ENCODE data around the gene NTM.

Gene NTM

DNA sequence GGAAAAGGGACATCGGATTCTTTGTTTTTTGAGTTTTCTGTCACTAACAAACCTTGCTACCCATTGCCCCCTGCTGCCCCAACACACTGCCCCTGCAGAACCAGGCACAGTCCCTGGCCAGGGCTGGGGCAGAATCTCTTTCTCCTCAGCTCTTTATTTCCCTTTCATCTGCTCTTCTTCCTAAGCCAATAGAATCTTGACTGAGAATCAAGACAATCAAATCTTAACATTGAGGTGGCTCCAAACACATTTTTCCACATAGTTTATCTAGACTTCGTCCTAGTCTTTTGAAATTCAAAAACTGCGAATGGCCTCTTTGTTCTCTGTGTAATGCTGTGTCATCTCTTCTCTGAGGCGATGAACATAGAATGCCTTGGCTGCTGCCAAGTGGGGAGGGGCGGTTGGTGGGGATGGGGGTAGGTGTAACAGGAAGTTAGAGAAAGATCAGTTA lies 16.1 kb upstream of the NTM start:
- DNase-seq (ENCODE audit: insufficient read length, low spot score) (no peak), FAIRE-seq (no peak)
- no peak for TF ChIP-seq CTCF (IDR thresholded peaks at IDR 0.05; ENCODE audit: insufficient read depth, missing control alignments)

GRCh38 chr11:131356206-131356605 lies 14.2 kb upstream of the NTM start:
- no peak for DNase-seq (ENCODE audit: insufficient read length, low spot score)

DNA sequence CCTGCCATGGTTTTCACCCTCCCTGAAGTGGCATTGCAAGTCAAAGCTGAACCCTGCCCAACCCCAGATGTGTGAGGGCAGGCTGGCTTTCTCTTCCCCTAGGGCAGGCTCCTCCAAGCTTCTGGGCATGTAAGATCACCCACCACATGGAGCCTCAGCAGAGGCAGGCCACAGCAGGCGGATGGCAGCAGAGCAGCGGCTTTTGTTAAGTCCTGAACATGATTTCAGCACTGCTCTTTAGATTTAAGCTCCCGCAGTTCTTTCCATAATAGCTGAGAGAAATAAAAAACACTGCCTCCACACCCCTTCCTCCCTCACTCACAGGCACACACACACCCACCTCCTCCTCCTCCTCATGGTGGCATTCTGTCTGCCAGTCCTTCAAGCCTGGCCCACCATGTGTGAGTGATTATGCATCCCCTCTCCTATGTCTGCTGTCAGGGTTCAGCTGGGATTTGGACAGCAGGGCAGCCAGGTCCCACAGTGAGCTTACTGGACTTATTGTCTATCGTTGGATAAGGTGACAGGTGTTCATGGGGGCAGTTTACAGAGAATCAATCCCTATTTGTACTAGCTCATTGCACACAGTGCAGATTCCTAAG lies 5.0 kb upstream of the NTM start:
- no peak for DNase-seq (ENCODE audit: insufficient read length, low spot score)
- no peak for TF ChIP-seq CTCF (IDR thresholded peaks at IDR 0.05; ENCODE audit: insufficient read depth, missing control alignments)
- no peak for FAIRE-seq

More at GRCh38 chr11:131356206-131356605, 14.2 kb upstream of the NTM start:
- FAIRE-seq: no peak
- no peak for TF ChIP-seq CTCF (IDR thresholded peaks at IDR 0.05; ENCODE audit: insufficient read depth, missing control alignments)

DNA sequence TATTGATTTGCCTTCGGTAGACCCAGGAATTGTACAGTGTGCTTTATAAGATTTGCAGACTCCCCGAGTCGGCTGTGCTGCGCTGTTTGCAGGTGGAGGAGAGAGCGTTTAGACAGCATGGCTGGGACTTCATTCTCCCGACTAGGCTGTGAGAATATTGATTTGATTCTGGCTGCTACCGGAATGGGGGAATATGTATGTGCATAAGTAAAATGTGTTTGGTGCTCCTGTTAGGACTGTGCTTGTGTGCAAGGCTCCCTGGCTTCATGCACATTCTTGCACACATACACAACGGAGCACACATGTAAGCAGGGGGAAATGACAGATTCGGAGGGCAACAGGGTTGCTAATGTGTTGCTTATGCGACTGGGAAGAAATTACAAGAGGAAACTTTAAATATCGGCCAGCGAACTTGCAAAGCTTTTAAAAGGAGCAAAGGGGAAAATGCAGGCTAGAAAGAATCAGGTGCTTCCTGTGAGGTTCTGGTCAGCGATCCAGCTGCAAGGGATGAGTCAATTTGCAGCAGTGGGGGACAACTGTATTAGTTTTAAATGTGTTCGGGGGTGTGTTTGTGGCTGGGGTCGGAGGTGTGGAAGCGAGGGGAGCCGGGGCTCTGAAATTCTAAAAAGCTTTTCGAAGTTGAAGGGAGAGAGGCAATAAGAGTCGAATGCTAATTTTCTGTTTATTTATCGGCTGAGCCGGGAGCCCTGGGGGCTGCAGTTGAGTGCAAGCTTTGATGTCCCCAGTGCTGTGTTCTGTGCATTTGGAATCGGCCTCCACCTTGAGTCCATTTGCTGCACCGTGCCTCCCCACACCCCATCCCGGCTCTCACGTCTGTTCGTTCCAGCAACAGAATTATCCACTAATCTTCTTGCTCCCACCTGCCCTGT lies 731 bp downstream of the NTM start:
- FAIRE-seq (no peak), DNase-seq (ENCODE audit: insufficient read length, low spot score) (no peak)
- TF ChIP-seq CTCF (IDR thresholded peaks at IDR 0.05; ENCODE audit: insufficient read depth, missing control alignments): no peak

- TF ChIP-seq CTCF (IDR thresholded peaks at IDR 0.05; ENCODE audit: insufficient read depth, missing control alignments): no peak
- DNase-seq (ENCODE audit: insufficient read length, low spot score) (no peak), FAIRE-seq (no peak)
Observed at GRCh38 chr11:131371791-131372104, 1.3 kb downstream of the NTM start.

- DNase-seq (ENCODE audit: insufficient read length, low spot score) (no peak), FAIRE-seq (no peak)
- no peak for TF ChIP-seq CTCF (IDR thresholded peaks at IDR 0.05; ENCODE audit: insufficient read depth, missing control alignments)
Observed at GRCh38 chr11:131372234-131372962, 2.0 kb downstream of the NTM start.
